Measurements from ENCODE around the gene BCAS3.

The BCAS3 gene

GRCh38 chr17:61330174-61331150 is 652.8 kb downstream of the BCAS3 start:
- no peak for DNase-seq

- no peak for DNase-seq
These were observed 653.5 kb downstream of the BCAS3 start for GRCh38 chr17:61331178-61331577.

- DNase-seq, result no peak
These were observed 654.2 kb downstream of the BCAS3 start for GRCh38 chr17:61331886-61332285.

GRCh38 chr17:61333136-61333535 is 655.5 kb downstream of the BCAS3 start:
- no peak for DNase-seq

GRCh38 chr17:61334673-61335072 is 657.0 kb downstream of the BCAS3 start:
- DNase-seq, result no peak

GRCh38 chr17:61335105-61335844 is 657.6 kb downstream of the BCAS3 start:
- DNase-seq, result no peak

- no peak for DNase-seq
These were observed 658.4 kb downstream of the BCAS3 start for GRCh38 chr17:61335845-61336655.

GRCh38 chr17:61337290-61337689 is 659.6 kb downstream of the BCAS3 start:
- DNase-seq, result no peak

- no peak for DNase-seq
These were observed 660.5 kb downstream of the BCAS3 start for GRCh38 chr17:61338000-61338798.

- no peak for DNase-seq
These were observed 661.3 kb downstream of the BCAS3 start for GRCh38 chr17:61338874-61339478.

GRCh38 chr17:61340431-61341209 is 663.0 kb downstream of the BCAS3 start:
- DNase-seq, result no peak

GRCh38 chr17:61343576-61343975 is 665.9 kb downstream of the BCAS3 start:
- DNase-seq, result no peak

GRCh38 chr17:61345061-61345460 is 667.4 kb downstream of the BCAS3 start:
- DNase-seq, result no peak

GRCh38 chr17:61345825-61346666 is 668.4 kb downstream of the BCAS3 start:
- DNase-seq, result no peak

GRCh38 chr17:61349350-61349749 is 671.7 kb downstream of the BCAS3 start:
- DNase-seq, result no peak

GRCh38 chr17:61351745-61352407 is 674.2 kb downstream of the BCAS3 start:
- DNase-seq, result no peak

- DNase-seq, result no peak
These were observed 674.7 kb downstream of the BCAS3 start for GRCh38 chr17:61352408-61352770.

- no peak for DNase-seq
These were observed 675.3 kb downstream of the BCAS3 start for GRCh38 chr17:61352781-61353491.

GRCh38 chr17:61353615-61354014 is 676.0 kb downstream of the BCAS3 start:
- no peak for DNase-seq
